GM21515 (cell line): Measurements from ENCODE around the gene SPECC1.

ENCODE experiments used
- ATAC-seq: cut with Tn5 transposase; IDR thresholded peaks from one replicate; pipeline ENCODE4 v1.9.1; 2021; ENCODE audit not compliant: unreplicated experiment

Gene SPECC1

GRCh38 chr17:20264996-20265395 is 255.8 kb downstream of the SPECC1 start:
- no peak for ATAC-seq

DNA sequence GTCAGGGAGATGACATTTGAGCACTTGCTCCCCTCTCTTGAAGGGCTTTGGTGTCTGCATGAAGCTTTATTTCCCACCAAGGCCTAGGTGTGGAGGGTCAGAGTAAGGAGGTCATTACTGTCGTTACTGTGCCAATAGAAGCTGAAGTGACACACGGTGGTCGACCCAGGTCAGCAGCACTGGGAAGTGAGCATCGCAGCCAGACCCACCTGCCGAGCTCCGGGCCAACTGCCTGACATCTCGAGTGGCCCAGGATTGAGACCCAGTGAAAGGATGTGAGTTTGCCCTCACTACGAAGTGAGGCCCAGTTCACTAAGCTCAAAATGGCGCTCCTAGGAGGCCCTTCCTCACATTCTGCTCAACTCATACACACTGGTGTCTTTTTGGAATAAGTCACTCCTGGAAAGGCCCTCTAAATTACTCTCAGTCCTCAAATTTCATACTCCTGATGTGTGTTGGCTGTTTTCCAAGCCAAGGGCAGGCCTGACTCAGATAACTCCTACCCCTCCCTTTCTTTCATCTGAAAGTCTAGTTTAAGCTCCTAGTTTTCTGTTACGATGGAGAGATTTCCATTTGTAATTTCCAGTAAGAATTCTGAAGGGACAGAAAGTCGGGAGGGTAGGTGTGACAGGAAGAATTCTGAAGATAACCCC is 257.8 kb downstream of the SPECC1 start:
- no peak for ATAC-seq

- no peak for ATAC-seq
These were observed 258.3 kb downstream of the SPECC1 start for GRCh38 chr17:20267459-20267842.

DNA sequence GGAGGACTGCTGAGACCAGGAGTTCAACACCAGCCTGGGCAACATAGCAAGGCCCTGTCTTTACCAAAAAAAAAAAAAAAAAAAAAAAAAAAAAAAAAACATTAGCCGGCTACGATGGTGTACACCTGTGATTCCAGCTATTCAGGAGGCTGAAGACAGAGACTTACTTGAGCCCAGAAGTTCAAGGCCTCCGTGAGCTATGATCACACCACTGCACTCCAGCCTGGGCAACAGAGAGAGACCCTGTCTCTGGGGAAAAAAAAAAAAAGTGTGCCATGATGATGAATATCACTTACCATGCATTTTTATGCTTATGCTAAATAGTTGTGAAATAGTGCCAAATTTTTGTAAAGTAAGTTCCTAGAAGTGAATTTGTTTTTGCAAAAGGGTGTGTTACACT is 261.2 kb downstream of the SPECC1 start:
- ATAC-seq = no peak

- no peak for ATAC-seq
These were observed 262.0 kb downstream of the SPECC1 start for GRCh38 chr17:20271011-20271610.

DNA sequence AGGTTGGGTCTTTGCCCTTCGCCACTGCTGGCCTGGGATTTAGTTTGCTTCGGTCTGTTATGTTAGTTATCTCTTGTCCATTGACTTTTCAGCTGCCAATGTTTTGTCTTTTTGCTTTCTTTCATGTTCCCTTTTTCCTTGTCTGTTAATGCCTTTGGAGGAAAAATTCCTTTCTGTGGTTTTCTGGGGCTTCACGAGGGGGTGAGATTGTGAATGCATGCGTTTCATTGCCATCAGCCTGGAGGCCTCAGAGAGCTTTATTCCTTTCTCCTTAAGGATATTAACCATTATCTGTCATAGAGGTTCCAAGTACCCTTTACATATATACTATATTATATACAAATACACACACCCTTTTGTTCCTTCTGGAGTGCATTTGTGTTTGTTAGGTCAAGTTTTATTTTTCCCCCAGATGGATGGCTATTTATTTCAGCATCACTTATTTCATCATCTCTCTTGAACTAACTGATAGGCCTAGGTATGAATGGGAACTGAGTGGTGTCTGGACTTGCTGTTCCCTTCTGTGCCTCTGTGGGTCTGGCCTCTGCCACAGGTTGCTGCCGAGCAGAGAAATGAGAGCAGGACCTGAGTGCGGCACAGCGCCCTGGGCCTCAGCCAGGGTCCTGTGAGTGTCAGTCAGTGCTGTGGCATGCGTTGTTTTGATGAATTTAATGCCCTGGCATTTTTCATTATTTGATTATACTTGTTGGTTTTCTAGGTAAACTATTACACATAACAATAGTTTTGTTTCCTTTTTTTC is 264.8 kb downstream of the SPECC1 start:
- ATAC-seq = no peak

GRCh38 chr17:20275653-20276052 is 266.5 kb downstream of the SPECC1 start:
- ATAC-seq = no peak

DNA sequence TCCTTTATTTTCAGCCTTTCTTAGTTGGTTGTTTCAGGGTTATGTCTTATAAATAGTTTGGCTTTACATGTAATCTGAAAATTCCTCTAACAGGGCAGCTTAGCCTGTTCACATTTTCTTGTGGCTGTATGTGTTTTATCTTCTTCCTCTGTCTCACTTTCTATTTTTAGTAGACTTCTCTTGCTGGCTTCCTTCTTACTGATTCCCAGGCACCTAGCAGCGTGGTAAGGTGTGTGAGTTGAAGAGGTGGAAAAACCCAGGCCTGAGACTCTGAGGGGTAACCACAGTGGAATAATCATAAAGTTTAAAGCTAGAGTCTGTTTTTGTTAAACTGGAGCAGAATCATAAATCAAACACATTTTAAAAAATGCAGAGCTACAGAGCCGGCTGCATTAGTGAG is 267.3 kb downstream of the SPECC1 start:
- ATAC-seq = no peak

DNA sequence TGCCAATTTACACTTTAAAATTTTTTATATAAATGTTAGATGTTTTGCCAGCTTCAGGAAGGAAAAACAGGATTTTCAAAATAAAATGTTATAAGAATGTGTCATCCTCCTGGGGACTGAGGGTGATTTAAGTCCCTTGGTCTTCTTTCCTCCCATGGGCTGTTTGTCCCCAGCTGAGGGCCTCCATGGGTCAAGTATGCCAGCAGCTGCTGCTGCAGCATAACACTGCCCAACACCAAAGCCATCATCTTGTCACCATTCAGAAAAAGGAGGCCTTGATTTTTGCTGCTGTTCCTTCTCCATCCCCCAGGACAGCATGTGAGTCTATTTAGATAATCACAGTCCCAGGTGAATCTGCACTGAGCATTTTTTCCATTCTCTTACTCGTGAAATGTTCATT is 269.6 kb downstream of the SPECC1 start:
- ATAC-seq = no peak

GRCh38 chr17:20279631-20280030 is 270.5 kb downstream of the SPECC1 start:
- ATAC-seq = no peak

DNA sequence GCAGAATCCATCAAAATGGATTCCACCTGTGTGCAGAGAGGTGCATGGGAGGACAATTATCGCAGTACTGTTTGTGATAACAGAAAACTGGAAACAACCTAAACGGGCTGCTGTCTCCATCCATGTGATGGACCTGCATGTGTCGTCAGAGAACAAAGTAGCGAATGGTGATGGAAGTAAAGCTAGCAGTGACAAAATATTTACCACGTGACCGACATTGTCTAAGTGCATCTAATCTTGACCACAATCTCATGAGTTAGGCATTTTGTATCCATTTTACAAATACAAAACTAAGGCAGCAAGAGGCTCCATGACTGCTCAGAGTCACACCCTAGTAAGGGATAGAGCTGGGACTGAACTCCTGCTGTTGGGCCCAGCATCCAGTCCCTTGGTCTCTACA is 270.9 kb downstream of the SPECC1 start:
- ATAC-seq = no peak

DNA sequence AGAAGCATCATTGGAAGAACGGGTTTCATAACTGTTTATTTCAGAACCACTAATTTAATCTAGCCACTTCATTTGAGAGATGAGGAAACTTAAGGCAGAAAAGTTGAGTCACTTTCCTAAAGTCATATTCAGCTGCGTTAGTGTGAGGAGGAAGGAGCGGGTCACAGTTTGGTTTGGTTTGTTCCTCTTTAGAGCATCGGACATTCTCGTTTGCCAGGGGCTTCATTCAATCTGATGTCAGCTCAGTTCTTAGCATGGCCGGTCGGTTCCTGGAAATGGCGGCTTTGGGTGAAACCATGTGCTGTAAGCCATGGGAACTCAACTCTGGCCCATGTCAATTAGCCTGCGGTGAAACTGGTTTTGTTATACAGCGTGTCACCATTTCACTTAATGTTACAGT is 271.7 kb downstream of the SPECC1 start:
- ATAC-seq = no peak

GRCh38 chr17:20281860-20282259 is 272.7 kb downstream of the SPECC1 start:
- no peak for ATAC-seq

- no peak for ATAC-seq
These were observed 273.6 kb downstream of the SPECC1 start for GRCh38 chr17:20282526-20283308.

DNA sequence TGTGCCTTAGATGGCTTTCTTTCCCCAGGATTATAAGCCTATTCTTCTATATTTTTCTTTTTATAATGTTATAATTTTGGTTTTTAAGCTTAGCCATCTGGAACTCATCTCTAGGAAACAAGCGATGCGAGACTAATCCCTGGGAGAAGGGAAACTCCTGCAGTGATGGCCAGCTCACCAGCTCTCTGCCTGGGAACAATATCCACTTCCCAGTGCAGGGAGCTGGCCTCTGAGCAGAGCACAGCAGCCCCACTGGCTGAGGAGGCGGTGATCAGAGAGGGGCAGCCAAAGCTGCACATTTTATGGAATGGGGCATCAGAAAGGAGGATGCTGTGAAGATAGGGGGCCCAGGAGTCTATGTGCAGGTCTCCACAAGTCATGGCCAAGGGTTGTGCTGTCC is 274.9 kb downstream of the SPECC1 start:
- no peak for ATAC-seq

DNA sequence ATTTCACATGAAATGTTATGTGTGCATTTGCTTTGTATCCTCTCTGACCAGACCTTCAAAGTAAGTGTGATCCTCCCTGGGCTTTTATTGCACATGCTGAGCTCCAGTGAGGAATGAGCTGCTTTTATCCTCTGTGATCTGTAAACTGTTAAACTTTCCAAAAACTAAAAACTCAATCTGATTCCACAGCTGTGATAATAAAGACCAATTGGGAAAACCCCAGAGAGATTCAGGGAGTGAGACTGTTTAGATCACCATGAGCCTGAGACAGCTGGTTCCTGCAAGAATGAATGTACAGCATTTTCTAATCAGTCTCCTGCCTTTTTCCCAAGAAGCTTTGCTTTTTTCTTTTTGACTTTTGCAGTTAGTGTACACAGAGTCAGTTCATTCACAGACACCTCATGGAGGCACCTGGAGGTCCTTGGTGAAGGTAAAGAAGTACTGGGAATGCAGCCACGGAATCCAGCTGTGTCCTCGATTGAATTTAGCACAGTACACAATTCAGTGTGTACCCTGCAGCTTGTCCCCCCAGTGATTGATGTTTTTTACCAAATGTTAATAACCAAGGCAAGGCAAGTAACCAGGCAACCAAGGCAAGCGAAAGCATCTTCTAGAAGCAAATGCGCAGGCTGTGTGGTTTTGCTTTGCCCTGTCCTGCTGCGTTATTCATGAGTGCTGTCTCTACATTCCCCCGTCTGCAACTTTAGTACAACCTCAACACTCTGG is 275.6 kb downstream of the SPECC1 start:
- ATAC-seq = no peak

DNA sequence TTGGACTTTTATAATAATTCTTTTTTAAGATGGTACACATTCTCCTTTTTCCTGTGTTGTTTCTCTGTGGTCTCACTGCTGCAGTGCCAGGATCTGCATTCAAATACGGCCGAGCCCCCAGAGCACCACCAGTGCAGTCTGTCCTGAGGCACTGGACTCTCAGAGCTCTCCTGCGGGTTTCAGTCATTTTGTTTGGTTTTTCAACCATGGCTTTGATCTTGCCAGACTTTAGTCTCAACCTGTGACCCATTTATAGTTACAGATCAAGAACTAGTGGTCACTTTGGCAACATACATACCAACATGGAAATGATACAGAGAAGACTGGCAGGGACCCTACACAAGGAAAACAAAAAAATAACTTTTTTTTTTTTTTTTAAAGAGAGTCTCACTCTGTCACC is 280.8 kb downstream of the SPECC1 start:
- no peak for ATAC-seq

GRCh38 chr17:20291853-20292252 is 282.7 kb downstream of the SPECC1 start:
- ATAC-seq = no peak

- no peak for ATAC-seq
These were observed 284.3 kb downstream of the SPECC1 start for GRCh38 chr17:20293501-20293900.

DNA sequence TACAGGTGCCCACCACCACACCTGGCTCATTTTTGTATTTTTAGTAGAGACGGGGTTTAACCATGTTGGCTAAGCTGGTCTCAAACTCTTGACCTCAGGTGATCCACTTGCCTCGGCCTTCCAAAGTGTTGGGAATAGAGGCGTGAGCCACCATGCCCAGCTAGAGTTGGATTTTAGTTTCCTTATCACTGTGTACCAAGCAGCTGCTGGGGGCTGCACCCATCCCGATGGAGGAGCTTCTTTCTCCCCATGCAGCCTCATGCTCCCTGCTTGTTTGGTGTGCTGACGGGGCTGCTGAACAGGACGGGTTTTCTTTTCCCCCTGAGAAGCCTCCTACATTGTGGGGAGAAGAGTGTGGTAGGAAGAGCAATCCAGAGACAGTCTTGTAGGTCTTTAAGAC is 285.0 kb downstream of the SPECC1 start:
- ATAC-seq = no peak

- ATAC-seq = no peak
These were observed 289.9 kb downstream of the SPECC1 start for GRCh38 chr17:20299013-20299412.
